ENCODE results near the gene MUCL1. TPM values are rescaled to one million over a fixed set of nuclear protein-coding genes. Genes with fewer than 3 reads are reported as not detected.

Gene MUCL1
- total RNA-seq, 3 donors from 2014 or later (not counting 1 experiment from before 2014, with no cell fraction given): not detected

GRCh38 chr12:54830199-54830598, 24.1 kb upstream of the MUCL1 start:
- H3K4me3 ChIP-seq (ENCODE audit: low read length): no peak overlapping the region
- H3K9me3 ChIP-seq (ENCODE audit: control insufficient read depth, insufficient read depth, low read length): no peaks in the 10 kb centered on the region
- H3K27me3 ChIP-seq (ENCODE audit: control insufficient read depth, insufficient read depth, low read length): peaks cover 2% of the 10 kb centered on the region
- H3K4me1 ChIP-seq (ENCODE audit: control insufficient read depth, insufficient read depth, low read length): no peaks in the 10 kb centered on the region
- Mint-ChIP-seq H3K4me3 (no peak overlapping the region), H3K4me1 (no peaks in the 10 kb centered on the region), H3K9me3 (no peaks in the 10 kb centered on the region), H3K36me3 (no peaks in the 10 kb centered on the region), H3K27me3 (ENCODE audit: low read depth in 2 of 2) (peaks cover 8 to 14% of the 10 kb centered on the region in 2 donors), H3K27ac (no peak overlapping the region)
- DNase-seq: no peak
- no peaks in the 10 kb centered on the region for H3K36me3 ChIP-seq (ENCODE audit: control insufficient read depth, insufficient read depth, low read length)
- no peak for ATAC-seq
- intact Hi-C loops (cut with micrococcal nuclease): no loop called here
- TF ChIP-seq CTCF (IDR thresholded peaks at IDR 0.05): no peak
- H3K27ac ChIP-seq (ENCODE audit: low read length): no peak overlapping the region

GRCh38 chr12:54831631-54832030, 22.7 kb upstream of the MUCL1 start:
- ATAC-seq (no peak), DNase-seq (no peak)
- Histone ChIP-seq H3K36me3 (ENCODE audit: control insufficient read depth, insufficient read depth, low read length) (no peaks in the 10 kb centered on the region), H3K4me1 (ENCODE audit: control insufficient read depth, insufficient read depth, low read length) (no peaks in the 10 kb centered on the region), H3K27ac (ENCODE audit: low read length) (no peak overlapping the region), H3K27me3 (ENCODE audit: control insufficient read depth, insufficient read depth, low read length) (peaks cover 2% of the 10 kb centered on the region), H3K9me3 (ENCODE audit: control insufficient read depth, insufficient read depth, low read length) (no peaks in the 10 kb centered on the region), H3K4me3 (ENCODE audit: low read length) (no peak overlapping the region)
- no peak overlapping the region for H3K27ac Mint-ChIP-seq
- WGBS (ENCODE audit: insufficient coverage): 91% methylated on average over 1 of the region's 1 CpG
- no peaks in the 10 kb centered on the region for H3K9me3 Mint-ChIP-seq
- peaks cover 19 to 29% of the 10 kb centered on the region in 2 donors for H3K27me3 Mint-ChIP-seq (ENCODE audit: low read depth in 2 of 2)
- no peak overlapping the region for H3K4me3 Mint-ChIP-seq
- intact Hi-C loops (cut with micrococcal nuclease): no loop called here
- H3K4me1 Mint-ChIP-seq: no peaks in the 10 kb centered on the region
- H3K36me3 Mint-ChIP-seq: no peaks in the 10 kb centered on the region
- no peak for TF ChIP-seq CTCF (IDR thresholded peaks at IDR 0.05)

GRCh38 chr12:54840244-54840865, 14.0 kb upstream of the MUCL1 start:
- no peak for DNase-seq
- no peaks in the 10 kb centered on the region for H3K4me1 ChIP-seq (ENCODE audit: control insufficient read depth, insufficient read depth, low read length)
- Mint-ChIP-seq H3K4me1 (peaks cover 4% of the 10 kb centered on the region in 2 donors), H3K36me3 (peaks cover 8% of the 10 kb centered on the region), H3K9me3 (peaks cover 0 to 5% of the 10 kb centered on the region in 2 donors), H3K27ac (no peak overlapping the region), H3K4me3 (no peak overlapping the region), H3K27me3 (ENCODE audit: low read depth in 2 of 2) (peaks cover 15 to 35% of the 10 kb centered on the region in 2 donors)
- ATAC-seq: no peak
- intact Hi-C loops (cut with micrococcal nuclease): no loop called here
- H3K27ac ChIP-seq (ENCODE audit: low read length): no peak overlapping the region
- H3K36me3 ChIP-seq (ENCODE audit: control insufficient read depth, insufficient read depth, low read length): no peaks in the 10 kb centered on the region
- no peak overlapping the region for H3K4me3 ChIP-seq (ENCODE audit: low read length)
- no peaks in the 10 kb centered on the region for H3K9me3 ChIP-seq (ENCODE audit: control insufficient read depth, insufficient read depth, low read length)
- whole genome bisulfite sequencing (ENCODE audit: insufficient coverage): 80% methylated on average over 3 of the region's 3 CpGs
- H3K27me3 ChIP-seq (ENCODE audit: control insufficient read depth, insufficient read depth, low read length): peaks cover 2% of the 10 kb centered on the region
- TF ChIP-seq CTCF (IDR thresholded peaks at IDR 0.05): no peak

GRCh38 chr12:54857406-54857805, 3.1 kb downstream of the MUCL1 start:
- Mint-ChIP-seq H3K9me3 (no peaks in the 10 kb centered on the region), H3K4me1 (peaks cover 6 to 13% of the 10 kb centered on the region in 2 donors), H3K27ac (no peak overlapping the region), H3K36me3 (no peaks in the 10 kb centered on the region), H3K4me3 (no peak overlapping the region), H3K27me3 (ENCODE audit: low read depth in 2 of 2) (peaks cover 4 to 13% of the 10 kb centered on the region in 2 donors)
- Histone ChIP-seq H3K27me3 (ENCODE audit: control insufficient read depth, insufficient read depth, low read length) (no peaks in the 10 kb centered on the region), H3K4me3 (ENCODE audit: low read length) (no peak overlapping the region), H3K36me3 (ENCODE audit: control insufficient read depth, insufficient read depth, low read length) (no peaks in the 10 kb centered on the region), H3K9me3 (ENCODE audit: control insufficient read depth, insufficient read depth, low read length) (no peaks in the 10 kb centered on the region), H3K4me1 (ENCODE audit: control insufficient read depth, insufficient read depth, low read length) (no peaks in the 10 kb centered on the region), H3K27ac (ENCODE audit: low read length) (no peak overlapping the region)
- WGBS (ENCODE audit: insufficient coverage): 40% methylated on average over 1 of the region's 2 CpGs
- no peak for TF ChIP-seq CTCF (IDR thresholded peaks at IDR 0.05)
- ATAC-seq (no peak), DNase-seq (no peak)
- intact Hi-C loops (cut with micrococcal nuclease): no loop called here
